Small intestine (tissue), 7 donors: ENCODE data around the gene ATP6V1B1. TPM values are rescaled to one million over a fixed set of nuclear protein-coding genes. Genes with fewer than 3 reads are reported as not detected.

ENCODE experiments used
- DNase-seq, 2 donors: peaks; one replicate each; pipeline versions ENCODE4 v3.0.0 to v3.0.0-alpha.2; 2013
- FAIRE-seq: peaks from 2 replicates; lab custom pipeline; 2012; peaks lifted over from hg19 to GRCh38; lab: Jason Lieb, UNC
- H3K27ac ChIP-seq, 3 donors: one replicate each; pipeline ENCODE4 v1.5.1; 2013; ENCODE audit warnings: low read length in 2 of 3, mild to moderate bottlenecking in 2 of 3, control low read depth in 1 of 3, inconsistent platforms in 1 of 3, low read depth in 1 of 3, moderate library complexity in 1 of 3
- H3K27me3 ChIP-seq, 3 donors: one replicate each; pipeline ENCODE4 v1.6.1; 2013; ENCODE audit warnings: low read length in 3 of 3, inconsistent platforms in 1 of 3; ENCODE audit not compliant: control insufficient read depth in 3 of 3, insufficient read depth in 3 of 3
- H3K36me3 ChIP-seq, 3 donors: one replicate each; pipeline ENCODE4 v1.6.1; 2013; ENCODE audit warnings: low read length in 3 of 3, inconsistent platforms in 1 of 3, low read depth in 1 of 3, mild to moderate bottlenecking in 1 of 3, moderate library complexity in 1 of 3; ENCODE audit not compliant: control insufficient read depth in 3 of 3, insufficient read depth in 2 of 3
- H3K4me1 ChIP-seq, 3 donors: one replicate each; pipeline ENCODE4 v1.6.1; 2013; ENCODE audit warnings: low read length in 2 of 3, inconsistent platforms in 1 of 3, low read depth in 1 of 3, mild to moderate bottlenecking in 1 of 3, moderate library complexity in 1 of 3; ENCODE audit not compliant: control insufficient read depth in 3 of 3, insufficient read depth in 2 of 3
- H3K4me3 ChIP-seq, 3 donors: one replicate each; pipeline ENCODE4 v1.5.1; 2013; ENCODE audit warnings: low read length in 3 of 3, control low read depth in 1 of 3, inconsistent platforms in 1 of 3, low read depth in 1 of 3, mild to moderate bottlenecking in 1 of 3, moderate library complexity in 1 of 3
- H3K9me3 ChIP-seq, 2 donors: one replicate each; pipeline ENCODE4 v1.6.1; 2013; ENCODE audit warnings: low read depth in 1 of 2, low read length in 1 of 2; ENCODE audit not compliant: control insufficient read depth in 2 of 2, insufficient read depth in 1 of 2
- WGBS, 3 donors: extraction: QIAGEN DNeasy Blood & Tissue Kit; methylation state at CpG; one replicate each; pipeline ENCODE4 v1.1.7; 2013; 5-methylcytosine and 5-hydroxymethylcytosine counted together
- polyA plus RNA-seq, 4 donors: library from polyadenylated mRNA; stranded (reverse) in 3 of 4; unstranded in 1 of 4; fragments of 200-250 nt in 3 of 4; fragments of 120-200 nt in 1 of 4; gene quantifications; one replicate each; pipeline versions ENCODE4 v1.2.1 to v1.2.3, GENCODE V29; 2013
- donor health status: healthy with polysubstance abuse.
- donor health status: control.
- donor health status: control.
- donor health status: Bipolar disorder and iron deficiency.
- donor health status: healthy.

ATP6V1B1 gene
- polyA plus RNA-seq, 4 donors: 0.21 to 2.5 TPM; not detected in 2

GRCh38 chr2:71003396-71003795 lies 67.7 kb downstream of the ATP6V1B1 start:
- FAIRE-seq: no peak
- H3K4me3 ChIP-seq: no peak overlapping the region
- no peaks in the 10 kb centered on the region for H3K36me3 ChIP-seq
- H3K4me1 ChIP-seq: peaks cover 2 to 27% (median 10%) of the 10 kb centered on the region in 3 donors
- 88 to 91% (median 89%) methylated on average over 6 of the region's 6 CpGs for WGBS, 3 donors
- no peaks in the 10 kb centered on the region for H3K9me3 ChIP-seq
- no peaks in the 10 kb centered on the region for H3K27me3 ChIP-seq
- H3K27ac ChIP-seq: no peak overlapping the region
- no peak for DNase-seq

GRCh38 chr2:71003966-71004755 lies 68.5 kb downstream of the ATP6V1B1 start:
- DNase-seq (no peak), FAIRE-seq (no peak)
- no peaks in the 10 kb centered on the region for H3K9me3 ChIP-seq
- no peaks in the 10 kb centered on the region for H3K36me3 ChIP-seq
- 80 to 87% (median 85%) methylated on average over 11 of the region's 11 CpGs for WGBS, 3 donors
- no peaks in the 10 kb centered on the region for H3K27me3 ChIP-seq
- peaks cover 2 to 26% (median 10%) of the 10 kb centered on the region in 3 donors for H3K4me1 ChIP-seq
- no peak overlapping the region for H3K27ac ChIP-seq
- H3K4me3 ChIP-seq: no peak overlapping the region

- Histone ChIP-seq H3K36me3 (no peaks in the 10 kb centered on the region), H3K9me3 (no peaks in the 10 kb centered on the region), H3K27me3 (no peaks in the 10 kb centered on the region), H3K4me3 (no peak overlapping the region), H3K27ac (no peak overlapping the region), H3K4me1 (peaks cover 2 to 20% (median 10%) of the 10 kb centered on the region in 3 donors)
- DNase-seq (no peak), FAIRE-seq (no peak)
- WGBS, 3 donors: 85 to 93% (median 87%) methylated on average over 6 of the region's 6 CpGs
These were observed 69.2 kb downstream of the ATP6V1B1 start for GRCh38 chr2:71004857-71005256.

DNA sequence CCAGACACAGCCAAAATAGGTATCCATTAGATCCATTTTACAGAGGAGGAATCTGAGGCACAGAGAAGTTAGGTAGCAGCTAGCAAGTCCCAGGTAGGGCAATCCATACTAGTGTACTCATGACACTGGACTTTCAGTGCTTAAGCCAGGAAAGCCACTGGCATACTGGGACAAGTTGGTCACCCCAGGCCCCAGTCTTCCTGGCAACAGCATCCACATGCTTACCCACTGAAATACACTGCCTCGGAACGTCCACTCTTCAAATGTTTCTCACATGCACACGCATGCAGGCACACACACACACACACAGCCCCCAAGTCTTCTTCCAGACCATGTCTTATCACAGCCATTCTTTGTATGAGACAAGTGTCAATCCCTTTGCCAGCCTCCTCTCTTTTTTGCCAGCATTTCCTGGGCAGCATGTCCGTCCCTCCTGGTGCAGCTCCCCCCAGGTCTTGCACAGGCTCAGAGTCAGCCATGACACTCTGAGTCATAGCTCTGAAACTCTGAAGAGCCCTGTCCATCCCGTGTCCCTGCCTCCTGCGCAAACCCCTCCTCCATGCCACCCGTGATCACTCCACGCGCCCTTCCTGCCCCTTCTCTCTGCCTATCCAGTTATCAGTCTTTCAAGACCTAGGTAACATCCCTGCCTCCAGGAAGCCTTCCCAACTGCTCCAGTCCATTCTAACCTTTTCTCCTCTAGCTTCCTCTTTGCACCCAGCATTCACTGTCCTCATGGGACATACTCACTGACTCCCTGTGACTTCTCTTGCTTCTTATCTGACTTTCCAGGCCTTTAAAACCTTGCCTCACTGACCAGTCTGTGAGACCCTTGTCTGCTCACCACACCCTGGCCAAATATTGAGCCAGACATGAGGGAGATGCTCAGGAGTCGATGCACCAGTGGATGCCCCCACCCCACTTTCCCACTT lies 69.8 kb downstream of the ATP6V1B1 start:
- no peaks in the 10 kb centered on the region for H3K9me3 ChIP-seq
- 80 to 87% (median 83%) methylated on average over 10 of the region's 10 CpGs for WGBS, 3 donors
- no peaks in the 10 kb centered on the region for H3K27me3 ChIP-seq
- H3K36me3 ChIP-seq: no peaks in the 10 kb centered on the region
- no peak for FAIRE-seq
- DNase-seq: no peak
- no peak overlapping the region for H3K4me3 ChIP-seq
- H3K4me1 ChIP-seq: peaks cover 2 to 20% (median 10%) of the 10 kb centered on the region in 3 donors
- no peak overlapping the region for H3K27ac ChIP-seq

- H3K27ac ChIP-seq: no peak overlapping the region
- H3K4me1 ChIP-seq: peaks cover 0 to 13% (median 5%) of the 10 kb centered on the region in 3 donors
- FAIRE-seq: no peak
- WGBS, 3 donors: 75 to 97% (median 76%) methylated on average over 2 of the region's 2 CpGs
- H3K9me3 ChIP-seq: no peaks in the 10 kb centered on the region
- no peaks in the 10 kb centered on the region for H3K36me3 ChIP-seq
- no peak for DNase-seq
- no peaks in the 10 kb centered on the region for H3K27me3 ChIP-seq
- H3K4me3 ChIP-seq: no peak overlapping the region
These were observed 70.6 kb downstream of the ATP6V1B1 start for GRCh38 chr2:71006323-71006722.

GRCh38 chr2:71006955-71007799 lies 71.5 kb downstream of the ATP6V1B1 start:
- no peak overlapping the region for H3K27ac ChIP-seq
- H3K27me3 ChIP-seq: peaks cover 0 to 3% (median 0%) of the 10 kb centered on the region in 3 donors
- 85 to 91% (median 86%) methylated on average over 5 of the region's 5 CpGs for WGBS, 3 donors
- no peak for DNase-seq
- H3K36me3 ChIP-seq: no peaks in the 10 kb centered on the region
- H3K9me3 ChIP-seq: no peaks in the 10 kb centered on the region
- H3K4me3 ChIP-seq: no peak overlapping the region
- no peak for FAIRE-seq
- peaks cover 0 to 8% (median 0%) of the 10 kb centered on the region in 3 donors for H3K4me1 ChIP-seq

DNA sequence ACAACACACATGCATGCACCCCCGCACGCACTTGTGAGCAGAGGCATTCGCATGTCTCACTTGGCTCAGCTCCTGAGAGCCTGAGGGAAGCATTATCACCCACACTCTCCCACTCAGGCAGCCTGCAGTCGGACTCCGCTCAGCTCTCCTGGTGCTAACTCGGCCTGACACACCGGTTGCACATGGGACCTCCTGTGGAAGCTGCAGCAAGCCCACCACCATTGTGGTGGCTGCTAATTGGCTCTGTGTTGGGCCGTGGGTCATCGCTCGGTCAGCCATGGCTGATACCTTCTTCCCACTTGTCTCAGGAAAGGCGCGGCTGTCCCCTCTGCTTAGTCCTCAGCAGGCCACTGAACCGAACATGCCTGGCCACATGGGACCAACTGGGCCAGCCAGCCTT lies 72.6 kb downstream of the ATP6V1B1 start:
- WGBS, 3 donors: 93 to 94% (median 94%) methylated on average over 13 of the region's 13 CpGs
- Histone ChIP-seq H3K9me3 (no peaks in the 10 kb centered on the region), H3K4me3 (no peak overlapping the region), H3K36me3 (no peaks in the 10 kb centered on the region), H3K27ac (no peak overlapping the region), H3K27me3 (peaks cover 0 to 3% (median 0%) of the 10 kb centered on the region in 3 donors), H3K4me1 (peaks cover 0 to 3% (median 0%) of the 10 kb centered on the region in 3 donors)
- FAIRE-seq (no peak), DNase-seq (no peak)
